ENCODE data around the gene KPNA2. TPM values are rescaled to one million over a fixed set of nuclear protein-coding genes. Genes with fewer than 3 reads are reported as not detected.
"Not testable (repeated sequence)": the region's sequence is repeated elsewhere in the genome, so short reads cannot be mapped to it uniquely, and the experiment has no call there.

Gene KPNA2
- total RNA-seq, 2 experiments from 2014 or later: 138 to 148 TPM

GRCh38 chr17:68006797-68007196 is 28.7 kb upstream of the KPNA2 start:
- ATAC-seq (ENCODE audit: low read depth) (no peak), DNase-seq (no peak)
- POLR2A ChIA-PET: no interaction called here
- H3K36me3 Mint-ChIP-seq: no peaks in the 10 kb centered on the region
- peaks cover 2% of the 10 kb centered on the region for H3K27me3 Mint-ChIP-seq
- H3K4me3 Mint-ChIP-seq: no peak overlapping the region
- H3K27ac Mint-ChIP-seq: no peak overlapping the region
- H3K4me1 Mint-ChIP-seq: peaks cover 1% of the 10 kb centered on the region
- no peaks in the 10 kb centered on the region for H3K9me3 Mint-ChIP-seq

- POLR2A ChIA-PET: no interaction called here
- peaks cover 8% of the 10 kb centered on the region for H3K27me3 Mint-ChIP-seq
- DNase-seq: peak; percentile 76
- H3K4me3 Mint-ChIP-seq: peak overlapping the region; percentile 60
- ATAC-seq (ENCODE audit: low read depth): peak; percentile 74
- H3K9me3 Mint-ChIP-seq: no peaks in the 10 kb centered on the region
- H3K4me1 Mint-ChIP-seq: peaks cover 1% of the 10 kb centered on the region
- H3K36me3 Mint-ChIP-seq: no peaks in the 10 kb centered on the region
- no peak overlapping the region for H3K27ac Mint-ChIP-seq
These were observed 24.3 kb upstream of the KPNA2 start for GRCh38 chr17:68011199-68011665.

DNA sequence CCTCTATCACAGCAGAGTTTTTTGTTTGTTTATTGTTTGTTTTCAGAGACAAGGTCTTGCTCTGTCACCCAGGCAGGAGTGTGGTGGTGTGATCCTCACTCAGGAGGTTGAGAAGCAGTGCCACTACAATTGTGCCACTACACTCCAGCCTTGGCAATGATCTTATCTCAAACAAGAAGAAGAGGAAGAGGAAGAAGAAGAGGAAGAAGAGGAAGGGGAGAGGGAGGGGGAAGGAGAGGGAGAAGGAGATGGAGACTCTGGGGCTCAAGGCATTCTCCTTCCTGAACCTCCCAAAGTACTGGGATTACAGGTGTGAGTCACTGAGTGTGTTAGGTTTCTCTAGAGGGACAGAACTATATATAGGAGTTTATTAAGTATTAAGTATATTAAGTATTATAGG is 22.1 kb upstream of the KPNA2 start:
- no peak for DNase-seq
- H3K9me3 Mint-ChIP-seq: no peaks in the 10 kb centered on the region
- no peak for ATAC-seq (ENCODE audit: low read depth)
- H3K36me3 Mint-ChIP-seq: no peaks in the 10 kb centered on the region
- peaks cover 1% of the 10 kb centered on the region for H3K4me1 Mint-ChIP-seq
- peaks cover 8% of the 10 kb centered on the region for H3K27me3 Mint-ChIP-seq
- H3K27ac Mint-ChIP-seq: no peak overlapping the region
- no peak overlapping the region for H3K4me3 Mint-ChIP-seq
- POLR2A ChIA-PET: no interaction called here

- DNase-seq (no peak), ATAC-seq (ENCODE audit: low read depth) (no peak)
- peaks cover 2% of the 10 kb centered on the region for H3K36me3 Mint-ChIP-seq
- no peak overlapping the region for H3K27ac Mint-ChIP-seq
- H3K4me1 Mint-ChIP-seq: peaks cover 5% of the 10 kb centered on the region
- peaks cover 7% of the 10 kb centered on the region for H3K27me3 Mint-ChIP-seq
- H3K9me3 Mint-ChIP-seq: no peaks in the 10 kb centered on the region
- POLR2A ChIA-PET: no interaction called here
- no peak overlapping the region for H3K4me3 Mint-ChIP-seq
These were observed 20.3 kb upstream of the KPNA2 start for GRCh38 chr17:68015081-68015723.

DNA sequence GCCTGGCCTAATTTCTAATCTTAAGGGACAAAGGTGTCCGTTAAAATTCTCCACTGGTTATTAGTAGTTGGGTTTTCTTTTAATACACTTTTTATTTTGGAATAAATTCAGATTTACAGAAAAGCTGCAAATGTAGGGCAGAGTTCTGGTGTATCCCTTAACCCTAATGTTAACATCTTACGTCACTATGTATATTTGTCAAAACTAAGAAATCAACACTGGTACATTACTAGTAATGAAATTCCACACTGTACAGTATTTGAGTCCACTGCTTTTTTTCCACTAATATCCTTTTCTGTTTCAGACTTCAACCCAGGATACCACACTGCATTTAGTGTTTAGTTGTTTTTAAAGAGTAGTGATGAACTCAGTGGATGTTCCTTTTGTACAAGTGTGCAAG is 18.7 kb upstream of the KPNA2 start:
- Mint-ChIP-seq H3K9me3 (no peaks in the 10 kb centered on the region), H3K4me1 (peaks cover 9% of the 10 kb centered on the region), H3K4me3 (no peak overlapping the region), H3K27ac (no peak overlapping the region), H3K27me3 (peaks cover 7% of the 10 kb centered on the region), H3K36me3 (peaks cover 2% of the 10 kb centered on the region)
- POLR2A ChIA-PET: no interaction called here
- ATAC-seq (ENCODE audit: low read depth) (no peak), DNase-seq (no peak)

GRCh38 chr17:68018493-68018892 is 17.0 kb upstream of the KPNA2 start:
- H3K4me3 Mint-ChIP-seq; ATAC-seq (ENCODE audit: low read depth); DNase-seq; H3K27me3 Mint-ChIP-seq; H3K9me3 Mint-ChIP-seq; POLR2A ChIA-PET; H3K4me1 Mint-ChIP-seq; H3K27ac Mint-ChIP-seq; H3K36me3 Mint-ChIP-seq: not testable (repeated sequence)

GRCh38 chr17:68019336-68019674 is 16.2 kb upstream of the KPNA2 start:
- Mint-ChIP-seq H3K9me3 (no peaks in the 10 kb centered on the region), H3K4me3 (peak overlapping the region; percentile 87), H3K4me1 (peaks cover 9% of the 10 kb centered on the region), H3K27ac (peak overlapping the region; percentile 86), H3K36me3 (peaks cover 2% of the 10 kb centered on the region), H3K27me3 (peaks cover 7% of the 10 kb centered on the region)
- no peak for DNase-seq
- POLR2A ChIA-PET: interaction anchor here (0.6 to 1.8 kb wide), 5 partner anchors 17 to 149 kb away, joined by 3 to 17 read pairs (median 3); partner anchors contain the start of genes C17orf58 and KPNA2
- ATAC-seq (ENCODE audit: low read depth): no peak

GRCh38 chr17:68019675-68020408 is 15.7 kb upstream of the KPNA2 start:
- H3K4me3 Mint-ChIP-seq: peak overlapping the region; percentile 87
- no peaks in the 10 kb centered on the region for H3K9me3 Mint-ChIP-seq

GRCh38 chr17:68020409-68020756 is 15.2 kb upstream of the KPNA2 start:
- Mint-ChIP-seq H3K4me1 (peaks cover 9% of the 10 kb centered on the region), H3K27ac (peak overlapping the region; percentile 86), H3K27me3 (peaks cover 9% of the 10 kb centered on the region), H3K4me3 (peak overlapping the region; percentile 87), H3K36me3 (peaks cover 2% of the 10 kb centered on the region), H3K9me3 (no peaks in the 10 kb centered on the region)
- POLR2A ChIA-PET: interaction anchor here (0.6 to 1.8 kb wide), 5 partner anchors 16 to 477 kb away, joined by 3 to 17 read pairs (median 4); partner anchors contain the start of gene KPNA2
- ATAC-seq (ENCODE audit: low read depth): no peak
- no peak for DNase-seq

More at GRCh38 chr17:68019675-68020408, 15.7 kb upstream of the KPNA2 start:
- ATAC-seq (ENCODE audit: low read depth): peak; percentile 91
- H3K27me3 Mint-ChIP-seq: peaks cover 8% of the 10 kb centered on the region
- H3K27ac Mint-ChIP-seq: peak overlapping the region; percentile 86
- POLR2A ChIA-PET: interaction anchor here (0.6 to 1.8 kb wide), 8 partner anchors 16 to 1903 kb away, joined by 3 to 17 read pairs (median 4); partner anchors contain the start of genes C17orf58 and KPNA2
- H3K36me3 Mint-ChIP-seq: peaks cover 2% of the 10 kb centered on the region
- H3K4me1 Mint-ChIP-seq: peaks cover 9% of the 10 kb centered on the region
- peak; percentile 98 for DNase-seq

DNA sequence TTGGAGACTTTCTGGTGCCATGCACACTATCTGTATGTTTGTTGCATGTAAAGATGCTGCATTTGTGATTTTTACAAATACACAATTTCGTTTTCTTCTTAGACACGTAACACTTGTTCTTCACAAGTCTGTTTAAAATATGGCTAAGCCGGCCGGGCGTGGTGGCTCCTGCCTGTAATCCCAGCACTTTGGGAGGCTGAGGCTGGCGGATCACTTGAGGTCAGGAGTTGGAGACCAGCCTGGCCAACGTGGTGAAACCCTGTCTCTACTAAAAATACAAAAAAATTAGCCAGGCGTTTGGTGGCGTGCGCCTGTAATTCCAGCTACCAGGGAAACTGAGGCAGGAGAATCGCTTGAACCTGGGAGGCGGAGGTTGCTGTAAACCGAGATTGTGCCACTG is 14.7 kb upstream of the KPNA2 start:
- not testable (repeated sequence) for H3K4me1 Mint-ChIP-seq; ATAC-seq (ENCODE audit: low read depth); H3K9me3 Mint-ChIP-seq; H3K27me3 Mint-ChIP-seq; H3K36me3 Mint-ChIP-seq; DNase-seq
- POLR2A ChIA-PET: interaction anchor here (0.6 to 1.8 kb wide), 2 partner anchors 15 to 69 kb away, joined by 4 to 17 read pairs; partner anchors contain the start of gene KPNA2
- peak overlapping the region; percentile 87 for H3K4me3 Mint-ChIP-seq
- peak overlapping the region; percentile 86 for H3K27ac Mint-ChIP-seq

- POLR2A ChIA-PET: no interaction called here
These were observed 13.6 kb upstream of the KPNA2 start for GRCh38 chr17:68021963-68022362.

DNA sequence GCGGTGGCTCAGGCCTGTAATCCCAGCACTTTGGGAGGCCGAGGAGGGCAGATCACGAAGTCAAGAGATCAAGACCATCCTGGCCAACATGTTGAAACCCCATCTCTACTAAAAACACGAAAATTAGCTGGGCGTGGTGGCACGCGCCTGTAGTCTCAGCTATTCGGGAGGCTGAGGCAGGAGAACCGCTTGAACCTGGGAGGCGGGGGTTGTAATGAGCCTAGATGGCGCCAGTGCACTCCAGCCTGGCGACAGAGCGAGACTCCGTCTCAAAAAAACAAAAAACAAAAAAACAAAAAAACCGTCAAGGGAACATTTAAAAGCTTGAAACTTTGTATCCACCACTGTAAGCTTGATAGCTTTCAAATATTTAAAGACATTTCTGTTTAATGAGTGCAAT is 13.0 kb upstream of the KPNA2 start:
- H3K36me3 Mint-ChIP-seq; POLR2A ChIA-PET; H3K4me3 Mint-ChIP-seq; H3K4me1 Mint-ChIP-seq; ATAC-seq (ENCODE audit: low read depth); H3K27ac Mint-ChIP-seq; DNase-seq; H3K27me3 Mint-ChIP-seq; H3K9me3 Mint-ChIP-seq: not testable (repeated sequence)

More at GRCh38 chr17:68021963-68022362, 13.6 kb upstream of the KPNA2 start:
- H3K4me1 Mint-ChIP-seq: peaks cover 9% of the 10 kb centered on the region
- peaks cover 6% of the 10 kb centered on the region for H3K27me3 Mint-ChIP-seq
- no peak overlapping the region for H3K4me3 Mint-ChIP-seq
- ATAC-seq (ENCODE audit: low read depth) (no peak), DNase-seq (no peak)
- H3K36me3 Mint-ChIP-seq: peaks cover 2% of the 10 kb centered on the region
- no peaks in the 10 kb centered on the region for H3K9me3 Mint-ChIP-seq
- no peak overlapping the region for H3K27ac Mint-ChIP-seq

GRCh38 chr17:68029512-68030215 is 5.9 kb upstream of the KPNA2 start:
- Mint-ChIP-seq H3K9me3 (no peaks in the 10 kb centered on the region), H3K4me3 (no peak overlapping the region), H3K4me1 (no peaks in the 10 kb centered on the region), H3K36me3 (no peaks in the 10 kb centered on the region), H3K27me3 (peaks cover 2% of the 10 kb centered on the region), H3K27ac (no peak overlapping the region)
- DNase-seq (no peak), ATAC-seq (ENCODE audit: low read depth) (no peak)
- POLR2A ChIA-PET: no interaction called here
